NCI-H2196 (cell line): ENCODE data around the gene FLVCR1.
A peak's percentile ranks its signal among the peaks of the same experiment; 100 is the strongest.

Source experiments
- DNase-seq: peaks from one replicate; lab custom pipeline; 2025; ENCODE audit not compliant: unreplicated experiment; lab: John Stamatoyannopoulos, UW

The FLVCR1 gene

GRCh38 chr1:212915245-212916091 is 57.4 kb downstream of the FLVCR1 start:
- DNase-seq: peak; percentile 17

GRCh38 chr1:212916481-212917133 is 58.5 kb downstream of the FLVCR1 start:
- no peak for DNase-seq

GRCh38 chr1:212917134-212917485 is 59.0 kb downstream of the FLVCR1 start:
- DNase-seq: no peak

DNA sequence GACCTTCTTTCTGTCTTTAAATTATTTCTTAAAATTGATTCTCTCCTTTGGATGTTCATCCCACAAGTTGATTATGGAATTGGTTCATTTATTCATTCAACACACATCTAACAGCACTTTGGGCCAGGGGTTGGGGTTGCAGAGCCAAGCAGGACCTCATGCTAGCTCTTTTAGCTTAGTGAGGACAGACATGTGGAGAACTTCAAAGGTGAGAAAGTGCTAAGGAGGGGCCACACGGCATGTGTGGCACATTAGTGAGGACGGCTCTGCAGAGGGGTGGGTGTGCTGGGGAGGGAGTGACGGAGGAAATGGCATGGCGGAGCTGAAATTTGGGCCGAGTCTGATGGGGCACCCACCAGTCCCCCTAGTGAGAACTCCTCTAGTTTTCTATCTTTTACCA is 59.8 kb downstream of the FLVCR1 start:
- no peak for DNase-seq

DNA sequence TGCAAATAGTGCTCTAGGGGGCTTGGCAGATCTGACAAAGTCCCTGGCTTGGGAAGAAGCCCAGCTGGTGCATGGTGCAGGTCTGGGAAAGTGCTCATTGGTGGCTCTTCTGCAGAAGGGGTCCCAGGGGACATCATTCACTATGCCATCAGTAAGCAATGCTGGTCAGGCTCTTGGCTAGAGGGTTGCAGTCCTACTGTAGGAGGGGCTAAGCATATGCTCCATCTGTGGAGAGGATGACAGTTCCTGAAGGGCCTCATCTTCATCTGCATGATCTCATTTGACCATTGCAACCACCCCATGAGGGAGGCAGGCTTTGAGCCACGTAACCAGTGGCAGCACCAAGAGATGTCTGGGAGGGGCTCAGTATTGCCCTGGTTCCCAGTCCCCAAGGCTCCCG is 60.7 kb downstream of the FLVCR1 start:
- DNase-seq: no peak

DNA sequence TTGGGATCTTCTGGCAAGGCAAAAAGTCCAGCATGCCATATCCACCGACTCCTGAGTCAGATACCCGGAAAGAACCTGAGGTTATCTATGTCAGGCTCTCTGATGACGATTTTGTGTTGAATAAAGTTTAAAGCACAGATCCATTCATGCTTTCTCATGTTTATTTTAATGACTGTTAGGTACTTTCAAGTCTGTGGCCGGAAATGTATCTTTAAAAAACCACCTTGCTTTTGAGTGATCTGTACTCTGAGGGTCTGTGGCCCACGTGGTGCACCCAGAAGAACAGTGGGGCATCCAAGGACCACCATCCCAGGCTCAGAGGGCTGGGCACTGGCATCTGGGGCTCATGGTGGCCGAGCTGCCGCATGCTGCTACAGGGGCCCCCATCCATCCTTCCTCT is 62.2 kb downstream of the FLVCR1 start:
- DNase-seq: no peak

DNA sequence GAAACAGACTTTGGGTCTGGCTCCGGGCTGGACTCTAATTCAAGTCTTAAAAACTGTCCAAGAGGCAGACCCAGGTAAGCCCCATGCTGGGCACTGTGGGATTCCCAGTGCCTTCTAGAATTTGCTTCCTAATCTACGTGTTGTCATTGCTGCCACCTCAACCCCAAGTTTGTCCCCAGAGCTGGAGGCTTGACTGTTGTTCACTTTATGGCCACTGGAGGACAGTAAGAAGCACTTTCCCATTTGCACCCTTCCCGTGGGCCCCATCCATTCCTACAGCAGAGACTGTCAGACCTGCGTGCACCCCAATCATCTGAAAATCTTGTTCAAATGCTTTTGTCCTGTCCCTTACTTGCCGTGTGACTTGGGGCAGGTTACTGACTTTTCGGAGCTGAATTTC is 62.8 kb downstream of the FLVCR1 start:
- no peak for DNase-seq

DNA sequence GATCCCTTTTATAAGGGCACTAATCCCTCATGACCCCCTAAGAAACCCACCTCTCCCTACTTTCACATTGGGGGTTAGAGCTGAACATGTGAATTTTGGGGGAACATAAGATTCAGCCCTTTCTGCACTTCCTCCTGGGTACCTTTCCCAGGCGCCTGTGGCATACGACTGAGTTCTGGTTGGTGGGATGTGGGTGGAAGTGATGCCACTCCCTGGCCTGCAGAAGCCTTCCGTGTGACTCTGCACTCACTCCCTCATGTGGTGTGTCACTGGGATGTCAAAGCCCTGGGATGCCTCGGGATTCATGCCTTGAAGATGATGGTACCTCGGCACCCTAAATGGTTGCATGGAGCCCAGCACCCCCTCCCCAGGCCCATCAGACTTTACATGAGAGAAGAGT is 63.9 kb downstream of the FLVCR1 start:
- no peak for DNase-seq

GRCh38 chr1:212926372-212926771 is 68.3 kb downstream of the FLVCR1 start:
- no peak for DNase-seq

DNA sequence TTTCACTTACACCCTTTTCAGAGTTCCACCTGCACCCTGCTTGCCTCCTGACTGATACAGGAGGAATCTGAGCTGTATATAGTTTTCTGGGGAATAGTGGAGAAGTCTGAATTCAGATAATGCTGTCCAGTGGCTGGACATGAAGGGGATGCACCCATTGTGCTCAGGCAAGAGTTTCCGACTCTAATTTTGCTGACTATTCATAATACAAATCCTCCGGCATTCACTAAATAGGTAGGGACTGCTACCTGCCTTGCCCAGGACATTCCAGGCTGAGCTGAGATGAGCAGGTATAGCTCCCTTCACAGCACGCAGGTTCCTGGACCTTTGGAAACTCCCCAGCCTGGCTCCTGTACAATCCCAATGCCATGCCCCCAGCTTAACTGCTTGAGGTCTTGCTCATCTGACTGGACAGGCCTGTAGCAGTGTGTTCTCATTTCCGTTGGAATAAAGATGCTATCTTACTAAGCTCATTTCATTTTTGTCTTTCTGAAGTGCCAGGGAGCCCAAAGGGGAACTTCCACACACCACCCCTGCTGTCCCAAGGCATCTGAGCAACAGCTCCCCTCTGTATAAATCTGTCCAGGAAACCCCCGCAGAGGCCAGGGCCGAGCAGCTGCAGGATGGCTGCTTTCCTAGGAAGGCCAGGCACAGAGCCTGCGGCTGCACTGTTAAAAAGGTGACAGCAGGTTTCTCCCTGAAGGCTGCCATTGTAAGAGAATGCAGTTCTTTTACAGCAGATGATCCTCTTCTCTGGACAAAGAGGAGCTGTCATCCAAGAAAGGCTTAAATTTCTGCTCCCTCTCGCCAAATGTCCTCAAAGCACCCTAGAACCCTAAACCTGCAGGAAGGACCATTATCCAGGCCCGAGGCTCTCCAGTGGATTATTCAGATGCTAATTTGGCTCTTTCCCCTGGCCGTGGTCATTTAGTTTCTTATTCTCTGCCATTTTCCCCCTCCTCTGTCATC is 70.5 kb downstream of the FLVCR1 start:
- no peak for DNase-seq

DNA sequence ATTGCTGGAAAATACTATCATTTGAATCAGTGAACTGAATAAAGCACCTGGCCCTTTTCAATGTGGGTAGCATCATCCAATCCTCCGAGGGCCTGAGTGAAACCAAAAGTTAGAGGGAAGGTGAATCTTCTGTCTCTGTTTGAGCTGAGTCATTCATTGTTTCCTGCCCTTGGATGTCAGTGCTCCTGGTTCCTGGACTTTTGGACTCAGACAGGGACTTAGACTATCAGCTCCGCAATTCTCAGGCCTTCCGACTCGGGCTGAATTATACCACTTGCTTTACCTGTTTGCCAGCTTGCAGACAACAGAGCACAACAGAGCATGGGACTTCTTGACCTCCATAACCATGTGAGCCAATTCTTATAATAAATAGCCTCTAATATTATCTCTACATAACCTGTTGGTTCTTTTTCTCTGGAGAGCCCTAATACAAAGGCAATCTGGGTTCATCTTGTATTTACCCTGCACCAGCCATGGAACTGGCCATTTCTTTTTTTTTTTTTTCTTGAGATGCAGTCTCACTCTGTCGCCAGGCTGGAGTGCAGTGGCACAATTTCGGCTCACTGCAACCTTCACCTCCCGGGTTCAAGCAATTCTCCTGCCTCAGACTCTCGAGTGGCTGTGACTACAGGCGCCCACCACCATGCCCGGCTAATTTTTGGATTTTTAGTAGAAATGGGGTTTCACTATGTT is 73.1 kb downstream of the FLVCR1 start:
- no peak for DNase-seq

- no peak for DNase-seq
These were observed 75.9 kb downstream of the FLVCR1 start for GRCh38 chr1:212933815-212934471.

- no peak for DNase-seq
These were observed 77.4 kb downstream of the FLVCR1 start for GRCh38 chr1:212935387-212935981.

DNA sequence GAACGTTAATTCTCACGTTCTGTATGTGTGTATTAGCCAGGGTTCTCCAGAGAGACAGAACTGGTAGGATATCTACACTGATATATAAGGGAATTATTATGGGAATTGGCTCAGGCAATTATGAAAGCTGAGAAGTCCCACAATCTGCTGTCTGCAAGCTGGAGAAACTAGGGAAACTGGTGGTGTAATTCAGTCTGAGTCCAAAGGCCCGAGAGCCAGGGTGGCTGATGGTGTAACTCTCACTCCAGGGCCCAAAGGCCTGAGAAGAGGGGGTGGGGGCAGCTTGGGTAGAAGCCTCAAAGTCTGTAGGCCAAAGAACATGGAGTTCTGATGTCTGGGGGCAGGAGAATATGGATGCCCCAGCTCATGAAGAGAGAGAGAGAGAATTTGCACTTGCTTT is 79.0 kb downstream of the FLVCR1 start:
- no peak for DNase-seq

- DNase-seq: no peak
These were observed 80.8 kb downstream of the FLVCR1 start for GRCh38 chr1:212938846-212939245.

- DNase-seq: no peak
These were observed 83.4 kb downstream of the FLVCR1 start for GRCh38 chr1:212941452-212941851.

- no peak for DNase-seq
These were observed 84.8 kb downstream of the FLVCR1 start for GRCh38 chr1:212942679-212943392.

GRCh38 chr1:212943393-212943710 is 85.3 kb downstream of the FLVCR1 start:
- no peak for DNase-seq

DNA sequence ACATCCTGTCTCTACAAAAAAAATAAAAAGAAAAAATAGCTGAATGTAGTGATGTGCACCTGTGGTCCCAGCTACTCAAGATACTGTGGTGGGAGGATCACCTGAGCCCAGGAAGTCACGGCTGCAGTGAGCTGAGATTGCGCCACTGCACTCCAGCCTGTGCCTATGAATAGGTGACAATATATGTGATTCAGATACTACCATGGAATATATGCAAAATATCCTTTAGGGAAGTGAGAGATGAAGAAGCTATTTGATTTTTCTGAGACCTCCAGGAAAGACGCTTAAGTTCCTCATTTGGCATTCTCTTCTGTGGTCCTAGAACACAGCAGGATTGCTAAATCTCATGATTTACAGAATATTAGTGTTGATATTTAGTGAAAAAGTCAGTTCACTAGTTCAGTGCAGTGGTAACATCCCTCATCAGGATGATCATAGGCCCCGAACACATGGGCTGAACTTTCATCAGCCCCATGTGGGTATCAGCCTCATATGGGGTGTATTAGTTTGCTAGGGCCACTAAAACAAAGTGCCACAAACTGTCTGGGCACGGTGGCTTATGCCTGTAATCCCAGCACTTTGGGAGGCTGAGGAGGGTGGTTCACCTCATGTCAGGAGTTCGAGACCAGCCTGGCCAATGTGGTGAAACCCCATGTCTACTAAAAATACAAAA is 86.3 kb downstream of the FLVCR1 start:
- no peak for DNase-seq
